ENCODE data around the gene SCGB1A1. TPM values are rescaled to one million over a fixed set of nuclear protein-coding genes. Genes with fewer than 3 reads are reported as not detected.

Gene SCGB1A1
- total and polyA plus RNA-seq, 4 donors, result not detected

- Histone ChIP-seq H3K4me1 (ENCODE audit: control insufficient read depth in 4 of 4, insufficient read depth in 4 of 4, low read length in 3 of 4) (peaks cover 0 to 10% (median 4%) of the 10 kb centered on the region in 4 donors), H3K27ac (ENCODE audit: low read depth in 1 of 2, low read length in 2 of 2) (no peak overlapping the region), H3K36me3 (ENCODE audit: control insufficient read depth in 4 of 4, insufficient read depth in 3 of 4, low read depth in 1 of 4, low read length in 3 of 4) (no peaks in the 10 kb centered on the region), H3K9ac (ENCODE audit: low read depth in 1 of 2, low read length in 2 of 2) (no peak overlapping the region), H3K9me3 (ENCODE audit: control insufficient read depth in 4 of 4, low read length in 3 of 4) (no peaks in the 10 kb centered on the region), H3K27me3 (ENCODE audit: control insufficient read depth in 4 of 4, insufficient read depth in 4 of 4, low read length in 3 of 4) (no peaks in the 10 kb centered on the region), H3K4me3 (ENCODE audit: low read depth in 1 of 3, low read length in 3 of 3) (no peak overlapping the region)
- WGBS, result 71% methylated on average over 16 of the region's 16 CpGs
- DNase-seq (ENCODE audit: low spot score), result no peak
- no peak for TF ChIP-seq HNF4G (IDR thresholded peaks at IDR 0.05)
- TF ChIP-seq YY1 (IDR thresholded peaks at IDR 0.05), result no peak
- TF ChIP-seq, protein P1, sequence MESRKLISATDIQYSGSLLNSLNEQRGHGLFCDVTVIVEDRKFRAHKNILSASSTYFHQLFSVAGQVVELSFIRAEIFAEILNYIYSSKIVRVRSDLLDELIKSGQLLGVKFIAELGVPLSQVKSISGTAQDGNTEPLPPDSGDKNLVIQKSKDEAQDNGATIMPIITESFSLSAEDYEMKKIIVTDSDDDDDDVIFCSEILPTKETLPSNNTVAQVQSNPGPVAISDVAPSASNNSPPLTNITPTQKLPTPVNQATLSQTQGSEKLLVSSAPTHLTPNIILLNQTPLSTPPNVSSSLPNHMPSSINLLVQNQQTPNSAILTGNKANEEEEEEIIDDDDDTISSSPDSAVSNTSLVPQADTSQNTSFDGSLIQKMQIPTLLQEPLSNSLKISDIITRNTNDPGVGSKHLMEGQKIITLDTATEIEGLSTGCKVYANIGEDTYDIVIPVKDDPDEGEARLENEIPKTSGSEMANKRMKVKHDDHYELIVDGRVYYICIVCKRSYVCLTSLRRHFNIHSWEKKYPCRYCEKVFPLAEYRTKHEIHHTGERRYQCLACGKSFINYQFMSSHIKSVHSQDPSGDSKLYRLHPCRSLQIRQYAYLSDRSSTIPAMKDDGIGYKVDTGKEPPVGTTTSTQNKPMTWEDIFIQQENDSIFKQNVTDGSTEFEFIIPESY (IDR thresholded peaks at IDR 0.05), result no peak
- no peak for TF ChIP-seq JUND (IDR thresholded peaks at IDR 0.05)
- TF ChIP-seq, protein P2, sequence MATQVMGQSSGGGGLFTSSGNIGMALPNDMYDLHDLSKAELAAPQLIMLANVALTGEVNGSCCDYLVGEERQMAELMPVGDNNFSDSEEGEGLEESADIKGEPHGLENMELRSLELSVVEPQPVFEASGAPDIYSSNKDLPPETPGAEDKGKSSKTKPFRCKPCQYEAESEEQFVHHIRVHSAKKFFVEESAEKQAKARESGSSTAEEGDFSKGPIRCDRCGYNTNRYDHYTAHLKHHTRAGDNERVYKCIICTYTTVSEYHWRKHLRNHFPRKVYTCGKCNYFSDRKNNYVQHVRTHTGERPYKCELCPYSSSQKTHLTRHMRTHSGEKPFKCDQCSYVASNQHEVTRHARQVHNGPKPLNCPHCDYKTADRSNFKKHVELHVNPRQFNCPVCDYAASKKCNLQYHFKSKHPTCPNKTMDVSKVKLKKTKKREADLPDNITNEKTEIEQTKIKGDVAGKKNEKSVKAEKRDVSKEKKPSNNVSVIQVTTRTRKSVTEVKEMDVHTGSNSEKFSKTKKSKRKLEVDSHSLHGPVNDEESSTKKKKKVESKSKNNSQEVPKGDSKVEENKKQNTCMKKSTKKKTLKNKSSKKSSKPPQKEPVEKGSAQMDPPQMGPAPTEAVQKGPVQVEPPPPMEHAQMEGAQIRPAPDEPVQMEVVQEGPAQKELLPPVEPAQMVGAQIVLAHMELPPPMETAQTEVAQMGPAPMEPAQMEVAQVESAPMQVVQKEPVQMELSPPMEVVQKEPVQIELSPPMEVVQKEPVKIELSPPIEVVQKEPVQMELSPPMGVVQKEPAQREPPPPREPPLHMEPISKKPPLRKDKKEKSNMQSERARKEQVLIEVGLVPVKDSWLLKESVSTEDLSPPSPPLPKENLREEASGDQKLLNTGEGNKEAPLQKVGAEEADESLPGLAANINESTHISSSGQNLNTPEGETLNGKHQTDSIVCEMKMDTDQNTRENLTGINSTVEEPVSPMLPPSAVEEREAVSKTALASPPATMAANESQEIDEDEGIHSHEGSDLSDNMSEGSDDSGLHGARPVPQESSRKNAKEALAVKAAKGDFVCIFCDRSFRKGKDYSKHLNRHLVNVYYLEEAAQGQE (IDR thresholded peaks at IDR 0.05), result no peak
- TF ChIP-seq ATF3 (IDR thresholded peaks at IDR 0.05), result no peak
- TF ChIP-seq GABPA (IDR thresholded peaks at IDR 0.05 in 1 of 2, conservative IDR thresholded peaks at IDR 0.05 in 1 of 2), result no peak
Measured at GRCh38 chr11:62391642-62392425, 27.0 kb upstream of the SCGB1A1 start.

DNA sequence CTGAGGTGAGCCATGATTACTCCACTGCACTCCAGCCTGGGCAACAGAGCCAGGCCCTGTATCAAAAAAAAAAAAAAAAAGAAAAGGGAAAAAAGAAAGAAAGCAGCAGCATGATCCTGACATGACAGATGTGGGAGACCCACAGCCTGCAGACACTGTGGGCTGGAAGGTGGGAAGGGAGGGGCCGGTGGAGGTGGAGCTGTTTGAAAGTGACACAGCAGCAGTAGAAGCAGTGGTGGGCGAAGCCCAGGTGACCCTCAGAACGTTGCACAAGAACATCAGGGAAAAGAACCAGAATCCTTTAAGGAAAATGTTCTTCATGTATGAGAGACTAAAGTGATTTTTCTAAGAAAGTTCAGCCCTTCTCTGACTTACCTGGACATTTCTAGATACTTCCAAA, 26.3 kb upstream of the SCGB1A1 start:
- DNase-seq (ENCODE audit: low spot score), result no peak
- no peak overlapping the region for H3K4me3 ChIP-seq (ENCODE audit: low read depth in 1 of 3, low read length in 3 of 3)
- H3K9me3 ChIP-seq (ENCODE audit: control insufficient read depth in 4 of 4, low read length in 3 of 4), result no peaks in the 10 kb centered on the region
- peaks cover 0 to 10% (median 4%) of the 10 kb centered on the region in 4 donors for H3K4me1 ChIP-seq (ENCODE audit: control insufficient read depth in 4 of 4, insufficient read depth in 4 of 4, low read length in 3 of 4)
- H3K9ac ChIP-seq (ENCODE audit: low read depth in 1 of 2, low read length in 2 of 2), result no peak overlapping the region
- 73% methylated on average over 3 of the region's 3 CpGs for WGBS
- H3K36me3 ChIP-seq (ENCODE audit: control insufficient read depth in 4 of 4, insufficient read depth in 3 of 4, low read depth in 1 of 4, low read length in 3 of 4), result no peaks in the 10 kb centered on the region
- H3K27ac ChIP-seq (ENCODE audit: low read depth in 1 of 2, low read length in 2 of 2), result no peak overlapping the region
- H3K27me3 ChIP-seq (ENCODE audit: control insufficient read depth in 4 of 4, insufficient read depth in 4 of 4, low read length in 3 of 4), result no peaks in the 10 kb centered on the region
- TF ChIP-seq HNF4G (IDR thresholded peaks at IDR 0.05), result no peak
- TF ChIP-seq, protein P2 (IDR thresholded peaks at IDR 0.05), result no peak
- TF ChIP-seq ATF3 (IDR thresholded peaks at IDR 0.05), result no peak
- no peak for TF ChIP-seq GABPA (IDR thresholded peaks at IDR 0.05 in 1 of 2, conservative IDR thresholded peaks at IDR 0.05 in 1 of 2)
- TF ChIP-seq, protein P1 (IDR thresholded peaks at IDR 0.05), result no peak
- no peak for TF ChIP-seq EGR1 (IDR thresholded peaks at IDR 0.05; ENCODE audit: low read depth in 2 of 2)
- no peak for TF ChIP-seq NR2F2 (IDR thresholded peaks at IDR 0.05)
- TF ChIP-seq RAD21 (IDR thresholded peaks at IDR 0.05), result no peak
- no peak for TF ChIP-seq RXRA (IDR thresholded peaks at IDR 0.05)
- TF ChIP-seq FOXA1 (IDR thresholded peaks at IDR 0.05), result no peak
- no peak for TF ChIP-seq SP1 (IDR thresholded peaks at IDR 0.05)
- no peak for TF ChIP-seq CTCF (IDR thresholded peaks at IDR 0.05; ENCODE audit: low read depth, low read length, missing input control)
- no peak for TF ChIP-seq YY1 (IDR thresholded peaks at IDR 0.05)
- TF ChIP-seq TAF1 (conservative IDR thresholded peaks at IDR 0.05), result no peak
- TF ChIP-seq JUND (IDR thresholded peaks at IDR 0.05), result no peak
- TF ChIP-seq MAX (IDR thresholded peaks at IDR 0.05), result no peak

All from liver (tissue), 9 donors.